ENCODE results near the gene KAT6B.

GRCh38 chr10:74997163-74997562, 170.8 kb downstream of the KAT6B start:
- TF ChIP-seq CTCF (conservative IDR thresholded peaks at IDR 0.05 in 1 of 2, IDR thresholded peaks at IDR 0.05 in 1 of 2; ENCODE audit: low read depth in 1 of 2, low read length in 2 of 2), result no peak
- no peak for TF ChIP-seq EZH2 (IDR thresholded peaks at IDR 0.05; ENCODE audit: low read length, missing control alignments)

Measured in fibroblast of lung (primary cell).